Measurements from ENCODE around the gene ETFDH.

Gene ETFDH

GRCh38 chr4:158722917-158723793 is 51.1 kb downstream of the ETFDH start, which contains the start of gene PPID:
PPID (minus strand) TSS chr4:158723396; CDS start chr4:158723288, 108 bp downstream.
- Histone ChIP-seq H2AK5ac (ENCODE audit: low read length, severe bottlenecking) (no peak within 1 kb of the TSS), H3K23ac (ENCODE audit: low read length in 2 of 2) (no peak within 1 kb of the TSS), H2BK120ac (ENCODE audit: low read depth, low read length) (no peak within 1 kb of the TSS), H3K4me3 (ENCODE audit: insufficient read depth in 1 of 2, low read depth in 1 of 2, low read length in 2 of 2) (peak within 1 kb of the TSS; percentile 73 to 86), H2BK12ac (ENCODE audit: low read length in 2 of 2) (no peak within 1 kb of the TSS), H3K27me3 (ENCODE audit: control insufficient read depth in 1 of 2, insufficient read depth in 1 of 2, low read length in 2 of 2) (no peaks in the 10 kb centered on the region), H2AFZ (ENCODE audit: low read depth, low read length) (peak within 1 kb of the TSS; percentile 91), H3K14ac (ENCODE audit: low read length in 2 of 2) (no peak within 1 kb of the TSS), H2BK15ac (ENCODE audit: low read depth, poor library complexity, severe bottlenecking) (peak within 1 kb of the TSS; percentile 88), H3K9me3 (ENCODE audit: control insufficient read depth, low read length) (no peaks in the 10 kb centered on the region), H3K4ac (ENCODE audit: low read depth in 1 of 2, low read length in 2 of 2) (peak within 1 kb of the TSS; percentile 46 to 75), H3K27ac (ENCODE audit: low read length, poor library complexity, severe bottlenecking) (peak within 1 kb of the TSS; percentile 60), H3K4me2 (ENCODE audit: low read length, poor library complexity, severe bottlenecking) (peak within 1 kb of the TSS; percentile 75), H3K18ac (ENCODE audit: low read depth in 1 of 2, low read length in 2 of 2) (peak within 1 kb of the TSS; percentile 21 to 64), H4K8ac (ENCODE audit: low read length) (peak within 1 kb of the TSS; percentile 95), H3K79me1 (replicated peaks; ENCODE audit: low read length, poor library complexity, severe bottlenecking) (peaks cover 8% of the 10 kb centered on the region), H3K36me3 (ENCODE audit: control insufficient read depth in 1 of 2, insufficient read depth in 2 of 2, low read depth in 1 of 2, low read length in 2 of 2) (peaks cover 4 to 29% of the 10 kb centered on the region in 2 experiments), H2BK5ac (ENCODE audit: low read depth, low read length, poor library complexity, severe bottlenecking) (no peak within 1 kb of the TSS), H3K4me1 (ENCODE audit: control insufficient read depth, insufficient read depth, low read depth, low read length) (peaks cover 4% of the 10 kb centered on the region), H4K91ac (ENCODE audit: low read length) (peak within 1 kb of the TSS; percentile 74), H3K9ac (ENCODE audit: low read length) (peak within 1 kb of the TSS; percentile 95)
- DNase-seq = peak; percentile 82
- 2% methylated on average over 65 of the region's 65 CpGs for WGBS

- no peak overlapping the region for H3K4me3 ChIP-seq (ENCODE audit: insufficient read depth in 1 of 2, low read depth in 1 of 2, low read length in 2 of 2)
- no peaks in the 10 kb centered on the region for H3K9me3 ChIP-seq (ENCODE audit: control insufficient read depth, low read length)
- H2AK5ac ChIP-seq (ENCODE audit: low read length, severe bottlenecking) = no peak overlapping the region
- H3K14ac ChIP-seq (ENCODE audit: low read length in 2 of 2) = no peak overlapping the region
- no peak overlapping the region for H3K27ac ChIP-seq (ENCODE audit: low read length, poor library complexity, severe bottlenecking)
- WGBS = no CpG with 5 or more reads among the region's 4 CpGs
- no peak overlapping the region for H3K4me2 ChIP-seq (ENCODE audit: low read length, poor library complexity, severe bottlenecking)
- H2BK5ac ChIP-seq (ENCODE audit: low read depth, low read length, poor library complexity, severe bottlenecking) = no peak overlapping the region
- no peak overlapping the region for H3K4ac ChIP-seq (ENCODE audit: low read depth in 1 of 2, low read length in 2 of 2)
- DNase-seq = no peak
- no peak overlapping the region for H3K18ac ChIP-seq (ENCODE audit: low read depth in 1 of 2, low read length in 2 of 2)
- no peak overlapping the region for H2AFZ ChIP-seq (ENCODE audit: low read depth, low read length)
- peaks cover 4% of the 10 kb centered on the region for H3K4me1 ChIP-seq (ENCODE audit: control insufficient read depth, insufficient read depth, low read depth, low read length)
- no peak overlapping the region for H4K91ac ChIP-seq (ENCODE audit: low read length)
- peaks cover 7% of the 10 kb centered on the region for H3K79me1 ChIP-seq (replicated peaks; ENCODE audit: low read length, poor library complexity, severe bottlenecking)
- H2BK15ac ChIP-seq (ENCODE audit: low read depth, poor library complexity, severe bottlenecking) = no peak overlapping the region
- no peak overlapping the region for H2BK120ac ChIP-seq (ENCODE audit: low read depth, low read length)
- peaks cover 0 to 6% of the 10 kb centered on the region in 2 experiments for H3K27me3 ChIP-seq (ENCODE audit: control insufficient read depth in 1 of 2, insufficient read depth in 1 of 2, low read length in 2 of 2)
- H3K9ac ChIP-seq (ENCODE audit: low read length) = no peak overlapping the region
- no peak overlapping the region for H2BK12ac ChIP-seq (ENCODE audit: low read length in 2 of 2)
- H4K8ac ChIP-seq (ENCODE audit: low read length) = no peak overlapping the region
- peaks cover 3 to 14% of the 10 kb centered on the region in 2 experiments for H3K36me3 ChIP-seq (ENCODE audit: control insufficient read depth in 1 of 2, insufficient read depth in 2 of 2, low read depth in 1 of 2, low read length in 2 of 2)
- H3K23ac ChIP-seq (ENCODE audit: low read length in 2 of 2) = no peak overlapping the region
These were observed 52.5 kb downstream of the ETFDH start for GRCh38 chr4:158724637-158725036.

GRCh38 chr4:158726633-158727032 is 54.5 kb downstream of the ETFDH start:
- no peak overlapping the region for H2AK5ac ChIP-seq (ENCODE audit: low read length, severe bottlenecking)
- H2AFZ ChIP-seq (ENCODE audit: low read depth, low read length) = no peak overlapping the region
- H3K4me3 ChIP-seq (ENCODE audit: insufficient read depth in 1 of 2, low read depth in 1 of 2, low read length in 2 of 2) = no peak overlapping the region
- no peak overlapping the region for H2BK120ac ChIP-seq (ENCODE audit: low read depth, low read length)
- H3K27me3 ChIP-seq (ENCODE audit: control insufficient read depth in 1 of 2, insufficient read depth in 1 of 2, low read length in 2 of 2) = peaks cover 0 to 6% of the 10 kb centered on the region in 2 experiments
- no peaks in the 10 kb centered on the region for H3K9me3 ChIP-seq (ENCODE audit: control insufficient read depth, low read length)
- H2BK12ac ChIP-seq (ENCODE audit: low read length in 2 of 2) = no peak overlapping the region
- no peak overlapping the region for H3K23ac ChIP-seq (ENCODE audit: low read length in 2 of 2)
- WGBS = 90% methylated on average over 5 of the region's 6 CpGs
- no peak for DNase-seq
- no peak overlapping the region for H3K14ac ChIP-seq (ENCODE audit: low read length in 2 of 2)
- H3K4me1 ChIP-seq (ENCODE audit: control insufficient read depth, insufficient read depth, low read depth, low read length) = peaks cover 4% of the 10 kb centered on the region
- H3K18ac ChIP-seq (ENCODE audit: low read depth in 1 of 2, low read length in 2 of 2) = no peak overlapping the region
- H3K9ac ChIP-seq (ENCODE audit: low read length) = no peak overlapping the region
- no peaks in the 10 kb centered on the region for H3K36me3 ChIP-seq (ENCODE audit: control insufficient read depth in 1 of 2, insufficient read depth in 2 of 2, low read depth in 1 of 2, low read length in 2 of 2)
- H4K91ac ChIP-seq (ENCODE audit: low read length) = no peak overlapping the region
- no peak overlapping the region for H2BK5ac ChIP-seq (ENCODE audit: low read depth, low read length, poor library complexity, severe bottlenecking)
- H3K4ac ChIP-seq (ENCODE audit: low read depth in 1 of 2, low read length in 2 of 2) = no peak overlapping the region
- H3K4me2 ChIP-seq (ENCODE audit: low read length, poor library complexity, severe bottlenecking) = no peak overlapping the region
- H3K79me1 ChIP-seq (replicated peaks; ENCODE audit: low read length, poor library complexity, severe bottlenecking) = no peaks in the 10 kb centered on the region
- H2BK15ac ChIP-seq (ENCODE audit: low read depth, poor library complexity, severe bottlenecking) = no peak overlapping the region
- H4K8ac ChIP-seq (ENCODE audit: low read length) = no peak overlapping the region
- H3K27ac ChIP-seq (ENCODE audit: low read length, poor library complexity, severe bottlenecking) = no peak overlapping the region

GRCh38 chr4:158728236-158728635 is 56.1 kb downstream of the ETFDH start:
- Histone ChIP-seq H2BK5ac (ENCODE audit: low read depth, low read length, poor library complexity, severe bottlenecking) (no peak overlapping the region), H3K9ac (ENCODE audit: low read length) (no peak overlapping the region), H3K14ac (ENCODE audit: low read length in 2 of 2) (no peak overlapping the region), H3K18ac (ENCODE audit: low read depth in 1 of 2, low read length in 2 of 2) (no peak overlapping the region), H2AFZ (ENCODE audit: low read depth, low read length) (no peak overlapping the region), H2AK5ac (ENCODE audit: low read length, severe bottlenecking) (no peak overlapping the region), H4K8ac (ENCODE audit: low read length) (no peak overlapping the region), H3K27ac (ENCODE audit: low read length, poor library complexity, severe bottlenecking) (no peak overlapping the region), H3K79me1 (replicated peaks; ENCODE audit: low read length, poor library complexity, severe bottlenecking) (no peaks in the 10 kb centered on the region), H3K36me3 (ENCODE audit: control insufficient read depth in 1 of 2, insufficient read depth in 2 of 2, low read depth in 1 of 2, low read length in 2 of 2) (no peaks in the 10 kb centered on the region), H2BK15ac (ENCODE audit: low read depth, poor library complexity, severe bottlenecking) (no peak overlapping the region), H3K27me3 (ENCODE audit: control insufficient read depth in 1 of 2, insufficient read depth in 1 of 2, low read length in 2 of 2) (peaks cover 0 to 6% of the 10 kb centered on the region in 2 experiments), H3K4me3 (ENCODE audit: insufficient read depth in 1 of 2, low read depth in 1 of 2, low read length in 2 of 2) (no peak overlapping the region), H3K4me2 (ENCODE audit: low read length, poor library complexity, severe bottlenecking) (no peak overlapping the region), H4K91ac (ENCODE audit: low read length) (no peak overlapping the region), H3K23ac (ENCODE audit: low read length in 2 of 2) (no peak overlapping the region), H2BK12ac (ENCODE audit: low read length in 2 of 2) (no peak overlapping the region), H2BK120ac (ENCODE audit: low read depth, low read length) (no peak overlapping the region), H3K4ac (ENCODE audit: low read depth in 1 of 2, low read length in 2 of 2) (no peak overlapping the region), H3K9me3 (ENCODE audit: control insufficient read depth, low read length) (no peaks in the 10 kb centered on the region), H3K4me1 (ENCODE audit: control insufficient read depth, insufficient read depth, low read depth, low read length) (no peaks in the 10 kb centered on the region)
- DNase-seq = no peak
- WGBS = no CpG with 5 or more reads among the region's 1 CpG
